HG03469 (cell line): ENCODE measurements around the gene ZNF511.

Experiments used
- ATAC-seq: cut with Tn5 transposase; IDR thresholded peaks from one replicate; pipeline ENCODE4 v1.9.1; 2021; ENCODE audit warnings: mild to moderate bottlenecking, moderate library complexity, moderate number of reproducible peaks; ENCODE audit not compliant: unreplicated experiment

The ZNF511 gene

DNA sequence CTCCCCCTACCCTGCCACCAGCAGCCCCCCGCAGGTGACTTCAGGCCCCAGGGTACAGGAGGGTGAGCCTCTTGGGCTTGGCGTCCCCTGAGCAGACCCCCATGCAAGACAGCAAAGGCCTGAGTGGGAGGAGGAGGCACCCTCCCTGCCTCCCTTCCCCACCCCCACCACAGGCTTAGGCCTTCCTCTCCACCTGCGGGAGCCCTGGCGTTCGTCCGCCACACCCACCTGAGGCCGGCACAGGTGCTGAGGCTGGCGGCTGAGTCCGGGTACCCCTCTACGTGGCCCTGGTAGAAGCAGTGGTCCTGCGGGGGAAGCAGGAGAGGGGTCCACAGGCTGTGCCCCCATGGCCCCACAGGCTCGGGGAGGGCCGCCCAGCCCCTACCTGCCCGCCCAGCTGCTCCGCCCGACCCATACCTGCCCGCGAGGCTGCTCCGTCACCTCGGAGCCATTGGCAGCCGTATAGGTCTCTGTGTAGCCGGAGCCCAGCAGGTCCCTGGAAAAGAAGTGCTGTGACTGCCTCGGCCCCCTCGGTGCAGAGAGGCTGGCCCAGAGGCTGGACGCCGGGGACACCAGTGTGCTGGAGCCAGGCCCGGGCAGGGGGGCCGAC is 35.1 kb upstream of the ZNF511 start:
- ATAC-seq, result no peak

DNA sequence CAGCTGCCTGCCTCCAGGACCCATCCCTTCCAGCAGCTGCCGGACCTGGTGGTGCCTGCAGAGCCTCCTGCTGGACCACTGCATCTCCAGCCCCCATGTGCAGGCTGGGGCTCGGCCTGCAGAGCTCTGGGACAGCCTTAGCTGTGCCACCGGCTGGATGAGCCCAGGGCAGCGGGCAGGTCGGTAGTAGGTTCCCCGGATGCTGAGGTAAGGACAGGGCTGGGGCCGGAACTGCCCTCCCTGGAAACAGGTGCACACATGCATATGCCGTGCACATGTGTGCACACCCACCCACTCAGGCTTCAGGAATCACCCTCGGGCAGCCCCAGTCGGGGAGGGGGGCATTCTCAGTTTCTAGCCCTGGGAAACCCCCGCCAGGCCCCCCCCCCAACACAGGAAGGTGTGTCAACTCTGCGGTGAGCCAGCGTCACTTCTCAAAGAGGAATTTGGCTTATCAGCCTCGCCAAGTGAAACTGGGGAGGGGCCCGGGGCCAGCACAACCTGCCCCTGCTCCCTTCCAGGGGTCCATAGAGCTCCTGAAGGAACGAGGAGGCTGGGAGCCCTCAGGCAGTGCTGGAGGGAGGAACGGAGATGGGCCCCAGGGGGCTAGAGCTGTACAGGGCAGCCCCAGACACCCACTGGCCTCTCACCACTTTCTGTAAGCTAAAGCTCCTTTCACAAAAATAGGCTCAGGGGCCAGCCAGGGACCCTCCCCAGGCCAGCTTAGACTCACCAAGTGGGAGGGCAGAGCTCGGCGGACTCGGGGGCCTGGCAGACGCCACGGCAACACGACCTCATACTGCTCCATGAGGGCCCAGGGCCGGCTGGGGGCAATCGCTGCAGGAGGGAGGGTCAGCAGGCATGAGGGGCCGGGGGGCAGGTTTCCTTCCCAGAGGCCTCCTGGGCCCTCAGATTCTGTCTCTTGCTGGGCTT is 33.7 kb upstream of the ZNF511 start:
- peak; percentile 40 for ATAC-seq

GRCh38 chr10:133275684-133276092 is 33.0 kb upstream of the ZNF511 start:
- ATAC-seq, result no peak

DNA sequence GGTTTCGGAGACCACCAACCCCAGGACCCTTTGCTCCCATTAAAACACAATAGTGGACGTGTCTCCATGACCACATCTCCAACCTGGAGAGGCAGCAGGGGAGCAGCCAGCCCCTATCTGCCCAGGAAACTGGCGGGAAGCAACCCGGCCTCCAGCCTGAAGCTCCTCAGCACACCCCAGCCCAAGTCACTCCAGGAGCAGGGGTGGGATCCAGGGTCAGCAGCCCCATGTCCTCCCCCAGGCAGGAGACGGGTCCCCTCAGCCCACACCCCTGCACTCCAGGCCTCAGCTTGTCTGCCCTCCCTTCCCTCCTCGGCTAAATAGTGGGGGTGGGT is 32.6 kb upstream of the ZNF511 start:
- no peak for ATAC-seq

- peak; percentile 26 for ATAC-seq
Measured at GRCh38 chr10:133276435-133277201, 32.1 kb upstream of the ZNF511 start, which contains the start of gene ADAM8. ADAM8 (minus strand) TSS chr10:133276868; CDS start chr10:133276817, 51 bp downstream.

DNA sequence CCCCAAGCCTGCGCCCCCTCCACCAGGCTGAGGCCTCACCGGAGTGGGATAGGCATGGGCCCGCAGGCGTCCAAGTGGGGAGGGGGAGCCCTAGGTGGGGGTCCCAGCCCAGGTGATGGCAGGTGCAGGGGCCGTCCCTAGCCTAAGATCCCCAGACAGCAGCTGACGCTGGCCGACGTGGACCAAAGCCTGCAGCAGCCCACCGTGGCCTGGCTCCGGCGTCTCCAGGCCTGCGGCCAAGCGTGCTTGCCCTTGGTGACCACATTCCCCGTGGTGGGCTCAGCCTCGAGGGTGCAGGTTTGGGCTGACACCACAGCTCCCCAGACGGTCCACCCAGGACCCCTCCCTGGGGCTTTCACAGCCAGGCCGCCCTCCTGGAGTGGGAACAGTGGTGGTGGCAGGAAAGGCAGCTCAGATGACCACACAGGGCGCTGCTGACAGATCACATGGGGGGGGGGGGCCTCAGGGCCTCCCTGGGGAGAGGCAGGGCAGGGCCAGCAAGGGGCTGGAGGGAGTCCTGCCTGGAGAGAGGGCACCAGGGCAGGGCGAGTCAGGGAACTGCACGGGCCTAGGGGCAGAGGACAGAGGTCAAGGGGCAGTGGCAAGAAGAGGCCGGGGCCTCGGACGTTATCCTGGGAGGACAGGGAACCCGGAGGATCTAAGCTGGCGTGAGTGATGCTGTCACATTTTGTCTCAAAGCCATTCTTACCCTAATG is 31.3 kb upstream of the ZNF511 start:
- ATAC-seq, result no peak

DNA sequence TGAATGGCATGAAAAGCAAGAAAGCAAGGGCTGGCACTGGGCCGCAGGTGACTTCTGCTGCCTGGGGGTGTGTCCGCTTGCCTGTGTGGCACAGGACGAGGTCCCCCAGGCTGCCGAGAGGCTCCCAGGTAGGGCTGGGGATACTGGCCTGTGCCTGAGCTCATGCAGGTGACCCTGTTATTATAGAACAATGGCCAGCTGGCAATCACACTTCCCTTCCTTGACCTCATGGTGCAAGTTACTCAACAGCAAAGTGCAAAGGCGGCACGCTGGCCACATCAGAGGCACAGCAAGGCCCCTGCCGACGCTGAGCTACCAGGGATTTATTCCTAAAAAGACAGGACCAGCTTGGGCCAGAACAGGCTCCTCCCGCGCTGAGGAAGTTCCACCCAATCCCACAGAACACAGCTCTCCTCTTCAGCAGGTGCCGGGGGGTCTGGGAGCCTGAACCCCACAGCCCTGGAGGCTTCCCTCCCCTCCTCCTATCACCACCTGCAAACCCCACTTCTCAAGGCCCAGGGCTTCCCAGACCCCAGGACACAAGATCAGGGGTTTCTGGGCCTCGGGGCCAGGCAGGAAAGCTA is 30.6 kb upstream of the ZNF511 start:
- ATAC-seq, result no peak

DNA sequence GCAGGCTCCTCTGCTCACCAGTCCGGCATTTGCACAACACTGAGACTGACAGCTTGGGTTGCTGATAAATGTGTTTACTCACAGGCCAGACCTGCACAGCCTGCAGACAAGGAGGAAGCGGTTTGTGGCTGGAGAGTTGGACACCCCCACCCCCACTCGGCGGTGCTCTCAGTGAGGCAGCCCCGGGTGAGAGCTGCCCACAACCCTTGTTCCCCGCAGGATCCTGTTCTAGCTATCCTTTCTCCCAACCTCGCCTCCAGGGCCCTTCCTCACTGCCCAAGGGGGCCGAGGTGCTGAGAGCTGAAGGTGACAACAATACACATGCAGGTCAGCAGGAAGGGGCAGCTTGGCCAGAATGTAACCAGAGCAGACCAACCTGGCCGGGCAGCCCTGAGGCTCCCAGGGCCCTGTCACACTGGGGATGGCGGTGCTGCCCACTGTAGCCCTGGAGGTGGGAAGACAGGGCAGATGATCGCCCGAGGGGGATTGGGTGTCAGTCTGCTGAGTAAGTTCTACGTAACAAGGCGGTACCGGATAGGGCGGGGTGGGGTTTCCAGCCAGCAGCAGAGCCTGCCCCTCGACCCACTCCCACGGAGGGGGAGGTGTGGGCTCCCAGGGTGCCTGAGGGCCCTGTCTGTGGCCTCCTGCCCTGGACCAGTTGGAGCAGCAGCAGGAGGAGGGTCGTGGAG is 30.0 kb upstream of the ZNF511 start:
- ATAC-seq, result peak; percentile 35

DNA sequence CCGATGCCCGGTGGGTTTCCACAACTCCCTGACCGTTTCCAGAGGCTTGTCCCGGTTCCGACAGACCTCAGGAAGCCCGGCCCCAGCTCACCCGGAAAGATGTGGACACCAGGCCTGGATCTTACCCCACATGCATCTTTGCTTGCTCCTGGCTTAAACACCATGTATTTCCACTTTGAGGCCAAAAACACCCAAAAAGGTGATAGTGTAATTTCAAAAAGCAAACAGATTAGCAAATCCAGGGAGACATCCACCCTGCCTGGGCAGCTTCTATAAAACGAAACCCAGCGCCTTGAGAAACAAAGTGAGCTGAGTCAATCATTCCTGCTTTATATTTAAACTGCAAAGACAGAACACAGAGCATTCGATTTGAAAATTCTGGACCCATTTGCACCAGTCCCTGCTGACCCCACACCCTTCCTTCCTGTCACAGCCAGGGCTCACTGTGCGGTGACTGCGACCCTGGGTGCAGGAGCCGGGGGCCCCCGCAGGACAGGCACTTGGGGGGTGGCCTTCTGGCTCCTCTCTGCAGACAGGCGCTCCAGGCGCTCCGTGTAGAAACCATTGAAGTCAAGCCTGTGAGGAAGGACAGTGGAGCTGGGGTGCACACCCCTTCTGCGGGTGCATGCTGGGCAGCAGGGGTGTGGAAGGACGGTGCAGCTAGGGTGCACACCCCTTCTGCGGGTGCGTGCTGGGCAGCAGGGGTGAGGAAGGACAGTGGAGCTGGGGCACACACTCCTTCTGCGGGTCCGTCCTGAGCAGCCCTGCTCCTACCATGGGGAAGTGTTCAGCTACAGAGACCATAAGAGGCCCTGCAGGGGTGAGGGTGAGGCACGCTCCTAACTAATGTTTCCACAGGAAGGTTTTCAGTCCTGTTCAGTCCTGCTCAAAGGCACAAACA is 29.1 kb upstream of the ZNF511 start:
- ATAC-seq, result no peak

GRCh38 chr10:133280391-133281059 is 28.2 kb upstream of the ZNF511 start:
- no peak for ATAC-seq

GRCh38 chr10:133281084-133281483 is 27.6 kb upstream of the ZNF511 start:
- ATAC-seq, result no peak

DNA sequence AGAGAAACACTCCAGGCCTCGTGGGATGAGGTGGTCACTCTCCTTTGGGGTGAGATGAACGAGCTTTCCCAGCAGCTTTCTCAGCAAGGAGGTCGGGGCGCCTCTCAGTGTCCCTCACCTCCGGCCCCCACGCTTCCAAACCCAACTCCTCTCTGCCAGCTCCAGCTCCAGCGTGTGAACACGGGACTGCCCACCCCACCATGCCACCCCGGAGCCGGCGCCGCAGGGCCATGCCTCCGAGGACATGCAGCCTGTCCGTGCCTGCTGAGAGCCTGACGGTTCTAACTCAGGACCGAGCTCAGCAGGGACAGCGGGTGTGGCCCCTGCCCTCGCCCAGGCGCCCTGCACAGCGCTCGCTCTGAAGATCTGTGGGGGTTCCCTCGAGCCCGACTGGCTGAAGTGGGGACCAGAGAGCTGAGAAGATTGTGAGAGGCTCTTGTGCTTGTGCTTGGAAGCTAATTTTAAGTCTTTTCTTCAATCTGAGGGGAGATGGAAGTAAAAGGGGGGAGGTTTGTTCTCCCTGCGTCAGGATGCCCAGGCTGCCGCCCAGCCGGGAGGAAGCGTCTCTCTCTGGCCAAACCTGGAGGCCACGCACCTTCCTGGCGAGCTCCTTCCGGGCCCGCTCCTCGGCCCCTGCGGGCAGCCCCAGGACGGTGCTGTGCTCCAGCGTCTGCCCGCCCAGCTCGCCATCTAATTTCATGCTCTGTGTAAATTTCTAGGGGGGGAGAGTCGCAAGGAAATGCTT is 26.9 kb upstream of the ZNF511 start:
- no peak for ATAC-seq

- ATAC-seq, result no peak
Measured at GRCh38 chr10:133282846-133283390, 25.8 kb upstream of the ZNF511 start.

DNA sequence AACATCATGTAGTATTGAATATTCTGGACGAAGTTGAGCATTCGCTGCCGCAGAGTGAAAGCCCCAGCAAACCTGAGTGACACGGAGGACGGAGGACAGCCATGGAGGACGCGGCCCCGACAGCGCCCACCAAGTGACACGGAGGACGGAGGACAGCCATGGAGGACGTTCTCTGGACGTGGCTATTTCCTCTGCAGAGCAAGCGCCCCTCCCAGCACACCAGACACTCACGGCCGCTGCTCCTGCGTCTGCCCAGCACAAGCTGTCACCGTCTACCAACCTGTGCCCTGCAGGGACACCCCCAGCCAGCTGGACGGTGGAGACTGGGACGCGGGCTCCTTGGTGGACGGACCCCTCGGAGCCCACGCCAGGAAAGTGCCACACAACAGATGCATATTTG is 24.8 kb upstream of the ZNF511 start:
- no peak for ATAC-seq

DNA sequence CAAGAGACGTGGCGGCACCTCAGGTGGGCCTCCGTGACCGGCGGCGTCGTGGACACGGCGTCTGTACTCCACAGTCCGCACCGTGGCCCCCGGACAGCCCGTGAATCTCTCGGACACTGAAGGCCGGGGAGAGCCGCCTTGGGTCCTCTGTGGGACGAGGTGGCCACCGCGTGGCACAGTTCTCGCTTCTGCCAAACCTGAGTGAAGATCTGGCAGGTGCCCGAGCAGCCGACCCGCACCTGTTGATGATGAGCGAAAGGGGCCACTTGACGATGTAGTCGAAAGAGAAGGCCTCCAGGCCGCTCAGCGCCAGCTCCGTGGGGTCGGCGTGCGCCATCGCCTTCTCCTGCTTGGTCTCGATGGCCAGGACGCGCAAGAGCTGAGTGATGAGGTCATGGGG is 23.5 kb upstream of the ZNF511 start:
- no peak for ATAC-seq

DNA sequence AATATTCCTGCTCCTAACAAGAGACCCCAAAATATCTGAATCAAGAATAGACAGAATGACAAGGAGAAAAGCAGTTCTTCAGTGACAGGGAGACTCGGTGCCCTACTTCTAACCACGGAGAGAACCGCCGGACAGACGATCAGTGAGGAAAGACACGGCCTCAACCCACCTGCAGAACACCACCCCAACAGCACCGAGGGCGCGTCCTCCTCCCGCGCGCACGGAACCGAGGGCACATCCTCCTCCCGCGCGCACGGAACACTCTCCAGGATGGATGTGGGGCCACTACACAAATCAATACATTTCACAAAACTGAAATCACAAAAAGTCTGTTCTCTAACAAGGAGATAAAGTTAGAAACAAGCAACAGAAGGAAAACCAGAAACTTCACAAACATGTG is 22.3 kb upstream of the ZNF511 start:
- no peak for ATAC-seq

DNA sequence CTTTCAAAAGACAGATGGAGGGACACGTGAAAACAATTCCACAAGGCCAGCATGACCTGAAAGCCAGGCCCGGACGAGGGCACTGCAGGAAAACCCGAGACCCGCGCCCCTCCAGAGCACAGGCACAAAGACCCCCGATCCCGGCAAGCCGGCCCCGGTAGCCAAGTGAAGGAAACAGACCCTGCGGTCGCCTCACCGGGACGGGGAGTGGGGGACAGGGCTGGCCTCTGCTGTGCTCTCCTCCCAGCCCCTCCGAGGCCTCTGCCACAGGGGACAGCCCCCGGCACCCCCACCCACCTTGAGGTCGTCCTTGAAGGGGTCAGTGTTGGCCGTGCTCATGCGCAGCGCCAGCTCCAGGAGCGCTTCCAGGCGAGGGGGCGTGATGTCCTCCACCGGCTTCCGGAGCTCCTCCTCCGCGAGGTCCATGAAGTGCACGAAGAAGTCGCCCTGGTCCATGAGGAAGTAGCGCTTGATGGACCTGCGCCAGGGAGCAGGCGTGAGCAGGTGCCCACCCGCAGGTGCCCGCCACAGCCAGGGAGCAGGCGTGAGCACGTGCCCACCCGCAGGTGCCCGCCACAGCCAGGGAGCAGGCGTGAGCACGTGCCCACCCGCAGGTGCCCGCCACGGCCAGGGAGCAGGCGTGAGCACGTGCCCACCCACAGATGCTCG is 20.7 kb upstream of the ZNF511 start:
- no peak for ATAC-seq
